ELF-1 (cell line): ENCODE results near the gene TCF23.
A peak's percentile ranks its signal among the peaks of the same experiment; 100 is the strongest.
"Not testable (repeated sequence)": the region's sequence is repeated elsewhere in the genome, so short reads cannot be mapped to it uniquely, and the experiment has no call there.

Experiments
- DNase-seq: peaks from one replicate; pipeline ENCODE4 v3.0.0-alpha.2; 2016; ENCODE audit warnings: low read depth, low spot score

The TCF23 gene

GRCh38 chr2:27189989-27190388, 41.2 kb downstream of the TCF23 start:
- DNase-seq: no peak

GRCh38 chr2:27191070-27191829, 42.4 kb downstream of the TCF23 start:
- peak; percentile 39 for DNase-seq

- no peak for DNase-seq
Observed at GRCh38 chr2:27194538-27195354, 45.9 kb downstream of the TCF23 start.

- DNase-seq: not testable (repeated sequence)
Observed at GRCh38 chr2:27195799-27196198, 47.0 kb downstream of the TCF23 start.

GRCh38 chr2:27198068-27198467, 49.3 kb downstream of the TCF23 start:
- DNase-seq: not testable (repeated sequence)

- DNase-seq: peak; percentile 9
Observed at GRCh38 chr2:27198627-27199026, 49.8 kb downstream of the TCF23 start.

- no peak for DNase-seq
Observed at GRCh38 chr2:27199241-27199640, 50.4 kb downstream of the TCF23 start.

- DNase-seq: no peak
Observed at GRCh38 chr2:27201675-27202074, 52.9 kb downstream of the TCF23 start.

GRCh38 chr2:27202854-27203253, 54.0 kb downstream of the TCF23 start:
- DNase-seq: no peak

- no peak for DNase-seq
Observed at GRCh38 chr2:27203741-27204140, 54.9 kb downstream of the TCF23 start.

- no peak for DNase-seq
Observed at GRCh38 chr2:27204566-27204965, 55.8 kb downstream of the TCF23 start.

GRCh38 chr2:27205206-27205605, 56.4 kb downstream of the TCF23 start:
- no peak for DNase-seq

- DNase-seq: no peak
Observed at GRCh38 chr2:27206346-27206745, 57.5 kb downstream of the TCF23 start.
